ENCODE data around the gene RAPGEF6. TPM values are rescaled to one million over a fixed set of nuclear protein-coding genes. Genes with fewer than 3 reads are reported as not detected.
A peak's percentile ranks its signal among the peaks of the same experiment; 100 is the strongest.

RAPGEF6 gene
- total and polyA plus RNA-seq, 4 donors: 3.9 to 73.1 (median 10.8) TPM

DNA sequence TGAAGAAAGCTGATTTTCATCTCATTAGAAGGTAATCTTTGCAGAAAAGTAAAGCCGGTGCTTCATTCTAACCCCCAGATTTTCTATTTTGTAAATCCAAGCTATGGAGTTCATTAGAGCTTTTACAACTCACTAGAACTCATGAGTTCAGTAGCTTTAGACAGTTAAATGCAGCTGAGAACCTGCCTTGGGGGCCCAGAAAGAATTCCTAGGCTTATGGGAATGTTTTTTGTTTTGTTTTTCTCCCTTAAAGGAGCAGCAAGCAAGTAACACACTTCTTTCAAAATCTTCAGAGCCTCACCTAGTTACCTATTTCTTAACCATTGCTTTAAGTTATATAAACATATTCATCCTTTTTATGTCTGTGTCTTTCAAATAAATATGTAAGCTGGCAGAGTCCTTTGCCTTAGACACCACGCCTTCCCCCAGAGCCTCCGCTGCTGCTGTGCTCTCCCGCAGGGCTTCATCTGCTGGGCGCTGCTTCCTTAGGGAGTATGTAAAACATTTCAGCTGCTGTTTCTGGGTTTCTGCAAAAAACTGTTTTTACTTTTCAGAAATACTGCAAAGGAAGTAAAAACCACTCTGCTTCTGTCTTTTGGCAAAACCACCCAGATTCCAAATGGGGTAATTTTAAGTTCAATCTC, 238.3 kb downstream of the RAPGEF6 start:
- ATAC-seq (ENCODE audit: insufficient read depth, low FRiP score): no peak
- Histone ChIP-seq H3K27ac (ENCODE audit: low read depth in 1 of 2, low read length in 1 of 2) (no peak overlapping the region), H3K4me1 (ENCODE audit: control insufficient read depth in 5 of 5, insufficient read depth in 5 of 5, low read length in 5 of 5) (peaks cover 0 to 3% (median 2%) of the 10 kb centered on the region in 5 donors), H3K4me3 (no peak overlapping the region), H3K9me3 (ENCODE audit: control insufficient read depth in 4 of 4, insufficient read depth in 3 of 4, low read length in 3 of 4) (no peaks in the 10 kb centered on the region), H3K9ac (ENCODE audit: insufficient read depth in 1 of 2, low read length in 2 of 2) (no peak overlapping the region), H3K27me3 (ENCODE audit: control insufficient read depth in 3 of 3, insufficient read depth in 3 of 3, low read length in 2 of 3) (no peaks in the 10 kb centered on the region), H3K36me3 (ENCODE audit: control insufficient read depth in 4 of 4, insufficient read depth in 4 of 4, low read length in 4 of 4) (peaks cover 6 to 24% (median 10%) of the 10 kb centered on the region in 4 donors)
- no peak for DNase-seq
- 88 to 90% methylated on average over 5 of the region's 5 CpGs for WGBS, 2 donors
- TF ChIP-seq CTCF (IDR thresholded peaks at IDR 0.05; ENCODE audit: control extremely low read depth, extremely low read depth): no peak

- WGBS, 2 donors: 90 to 97% methylated on average over 3 of the region's 3 CpGs
Measured at GRCh38 chr5:131396015-131396414, 239.0 kb downstream of the RAPGEF6 start.

DNA sequence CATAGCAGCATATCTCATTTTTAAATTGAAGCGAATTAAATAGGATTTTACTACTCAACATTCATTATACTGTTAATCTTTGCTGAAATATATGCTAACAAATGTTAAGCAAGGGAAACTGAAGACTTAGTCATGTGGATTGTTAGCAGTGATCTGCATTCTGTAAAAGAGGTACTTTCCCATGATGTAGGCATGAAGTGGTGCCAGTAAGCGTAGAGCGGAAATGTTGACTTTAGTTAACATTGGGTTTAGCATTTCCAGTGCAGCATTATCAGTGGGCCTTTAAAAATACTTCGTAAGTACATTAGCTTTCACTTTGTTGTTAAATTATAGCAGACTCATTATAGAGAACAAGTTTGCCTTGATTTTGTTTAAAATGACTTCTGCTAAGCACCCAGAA, 240.9 kb downstream of the RAPGEF6 start:
- WGBS, 2 donors: 57 to 82% methylated on average over 4 of the region's 4 CpGs
- DNase-seq (peak in 2 of 3 donors; percentile 40 to 75), ATAC-seq (ENCODE audit: insufficient read depth, low FRiP score) (peak; percentile 60)
- no peak overlapping the region for H3K27ac ChIP-seq (ENCODE audit: low read depth in 1 of 2, low read length in 1 of 2)
- no peak overlapping the region for H3K4me3 ChIP-seq
- H3K27me3 ChIP-seq (ENCODE audit: control insufficient read depth in 3 of 3, insufficient read depth in 3 of 3, low read length in 2 of 3): no peaks in the 10 kb centered on the region
- H3K4me1 ChIP-seq (ENCODE audit: control insufficient read depth in 5 of 5, insufficient read depth in 5 of 5, low read length in 5 of 5): peaks cover 0 to 3% (median under 1%) of the 10 kb centered on the region in 5 donors
- peaks cover 6 to 24% (median 11%) of the 10 kb centered on the region in 4 donors for H3K36me3 ChIP-seq (ENCODE audit: control insufficient read depth in 4 of 4, insufficient read depth in 4 of 4, low read length in 4 of 4)
- no peak overlapping the region for H3K9ac ChIP-seq (ENCODE audit: insufficient read depth in 1 of 2, low read length in 2 of 2)
- TF ChIP-seq CTCF (IDR thresholded peaks at IDR 0.05; ENCODE audit: control extremely low read depth, extremely low read depth): no peak
- H3K9me3 ChIP-seq (ENCODE audit: control insufficient read depth in 4 of 4, insufficient read depth in 3 of 4, low read length in 3 of 4): no peaks in the 10 kb centered on the region

More at GRCh38 chr5:131396015-131396414, 239.0 kb downstream of the RAPGEF6 start:
- ATAC-seq (ENCODE audit: insufficient read depth, low FRiP score) (no peak), DNase-seq (no peak)
- H3K9me3 ChIP-seq (ENCODE audit: control insufficient read depth in 4 of 4, insufficient read depth in 3 of 4, low read length in 3 of 4): no peaks in the 10 kb centered on the region
- H3K27me3 ChIP-seq (ENCODE audit: control insufficient read depth in 3 of 3, insufficient read depth in 3 of 3, low read length in 2 of 3): no peaks in the 10 kb centered on the region
- no peak overlapping the region for H3K27ac ChIP-seq (ENCODE audit: low read depth in 1 of 2, low read length in 1 of 2)
- H3K9ac ChIP-seq (ENCODE audit: insufficient read depth in 1 of 2, low read length in 2 of 2): no peak overlapping the region
- no peak for TF ChIP-seq CTCF (IDR thresholded peaks at IDR 0.05; ENCODE audit: control extremely low read depth, extremely low read depth)
- peaks cover 0 to 3% (median 2%) of the 10 kb centered on the region in 5 donors for H3K4me1 ChIP-seq (ENCODE audit: control insufficient read depth in 5 of 5, insufficient read depth in 5 of 5, low read length in 5 of 5)
- H3K36me3 ChIP-seq (ENCODE audit: control insufficient read depth in 4 of 4, insufficient read depth in 4 of 4, low read length in 4 of 4): peaks cover 6 to 24% (median 10%) of the 10 kb centered on the region in 4 donors
- H3K4me3 ChIP-seq: no peak overlapping the region
